RPMI8226 (cell line): ENCODE results near the gene ADAMTS4.

Experiments used
- DNase-seq: peaks from one replicate; pipeline ENCODE4 v3.0.0-alpha.2; 2015

ADAMTS4 gene

DNA sequence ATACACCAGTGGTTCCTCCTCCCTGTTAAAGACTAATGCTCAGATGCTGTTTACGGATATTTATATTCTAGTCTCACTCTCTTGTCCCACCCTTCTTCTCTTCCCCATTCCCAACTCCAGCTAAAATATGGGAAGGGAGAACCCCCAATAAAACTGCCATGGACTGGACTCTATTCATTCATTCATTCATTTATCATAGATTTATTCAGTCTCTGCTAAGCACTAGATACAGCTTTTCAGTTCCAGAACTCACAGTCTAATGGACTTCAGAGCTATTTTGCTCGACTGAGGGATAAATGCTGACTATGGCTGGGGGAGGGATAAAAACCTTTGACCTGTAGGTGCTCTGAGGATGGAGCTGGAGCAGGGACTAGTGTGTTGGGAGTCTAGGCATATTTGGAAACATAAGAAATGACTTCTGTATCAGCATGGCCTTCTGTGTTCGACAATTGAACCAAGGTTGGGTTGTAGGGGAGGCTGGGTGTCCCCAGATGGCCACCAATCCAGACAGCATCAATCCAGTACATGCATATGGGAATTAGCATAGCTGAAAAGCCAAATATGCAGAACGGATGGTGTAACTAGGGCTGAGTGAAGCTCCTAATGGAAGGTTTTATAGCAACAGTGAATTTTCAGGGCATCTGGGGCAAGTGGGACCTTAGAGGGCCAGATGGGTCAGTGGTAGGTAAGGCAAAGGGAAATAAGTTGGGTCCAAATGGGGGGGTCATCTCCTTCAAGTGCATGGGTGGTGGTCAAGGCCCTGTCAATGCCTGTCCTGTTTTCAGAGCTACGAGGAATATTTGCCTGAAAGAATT is 20.4 kb upstream of the ADAMTS4 start:
- no peak for DNase-seq

DNA sequence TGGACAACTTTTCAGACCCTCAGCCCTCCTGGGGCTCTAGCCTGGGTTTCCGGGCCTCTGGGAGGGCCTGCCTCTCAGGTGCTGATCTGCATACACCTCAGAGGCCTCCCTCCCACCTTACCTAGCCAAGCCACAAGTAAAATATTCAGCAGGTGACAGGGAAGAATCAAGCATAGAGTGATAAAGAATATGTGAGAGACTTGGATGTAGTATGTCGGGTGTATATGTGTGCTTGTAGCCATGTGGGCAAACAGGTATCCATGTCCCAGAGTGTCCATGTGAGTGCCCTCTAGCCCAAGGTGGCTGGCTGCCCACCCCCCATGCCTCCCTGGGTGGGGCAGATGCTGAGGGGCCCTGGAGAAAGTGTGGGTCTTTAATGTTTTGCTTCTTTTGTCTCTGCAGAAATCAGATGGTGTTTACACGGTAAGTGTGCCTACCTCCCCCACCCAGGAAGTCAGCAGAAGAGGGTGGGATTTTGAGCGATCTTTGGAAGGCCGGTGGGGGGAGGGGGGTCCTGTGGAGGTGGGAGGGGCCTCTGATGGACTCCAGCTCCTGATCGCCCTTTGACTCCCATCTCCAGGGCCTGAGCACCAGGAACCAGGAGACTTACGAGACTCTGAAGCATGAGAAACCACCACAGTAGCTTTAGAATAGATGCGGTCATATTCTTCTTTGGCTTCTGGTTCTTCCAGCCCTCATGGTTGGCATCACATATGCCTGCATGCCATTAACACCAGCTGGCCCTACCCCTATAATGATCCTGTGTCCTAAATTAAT is 19.6 kb upstream of the ADAMTS4 start:
- no peak for DNase-seq

DNA sequence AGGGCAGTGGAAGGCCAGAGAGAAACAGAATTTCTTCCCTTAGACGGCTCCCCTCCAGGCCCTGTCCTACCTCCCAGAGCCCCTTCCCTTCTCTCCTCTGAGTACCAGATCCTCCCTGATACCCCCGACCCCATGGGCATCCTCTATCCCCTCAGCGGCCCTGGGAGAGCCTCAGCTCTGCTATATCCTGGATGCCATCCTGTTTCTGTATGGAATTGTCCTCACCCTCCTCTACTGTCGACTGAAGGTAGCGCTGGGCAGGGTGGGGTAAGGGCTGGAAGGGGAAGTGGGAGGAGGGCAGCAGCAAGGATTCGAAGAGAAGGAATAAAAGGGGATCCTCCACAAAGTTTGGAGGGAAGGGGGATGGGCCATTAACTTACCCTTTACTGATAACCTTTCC is 19.0 kb upstream of the ADAMTS4 start:
- DNase-seq = no peak

DNA sequence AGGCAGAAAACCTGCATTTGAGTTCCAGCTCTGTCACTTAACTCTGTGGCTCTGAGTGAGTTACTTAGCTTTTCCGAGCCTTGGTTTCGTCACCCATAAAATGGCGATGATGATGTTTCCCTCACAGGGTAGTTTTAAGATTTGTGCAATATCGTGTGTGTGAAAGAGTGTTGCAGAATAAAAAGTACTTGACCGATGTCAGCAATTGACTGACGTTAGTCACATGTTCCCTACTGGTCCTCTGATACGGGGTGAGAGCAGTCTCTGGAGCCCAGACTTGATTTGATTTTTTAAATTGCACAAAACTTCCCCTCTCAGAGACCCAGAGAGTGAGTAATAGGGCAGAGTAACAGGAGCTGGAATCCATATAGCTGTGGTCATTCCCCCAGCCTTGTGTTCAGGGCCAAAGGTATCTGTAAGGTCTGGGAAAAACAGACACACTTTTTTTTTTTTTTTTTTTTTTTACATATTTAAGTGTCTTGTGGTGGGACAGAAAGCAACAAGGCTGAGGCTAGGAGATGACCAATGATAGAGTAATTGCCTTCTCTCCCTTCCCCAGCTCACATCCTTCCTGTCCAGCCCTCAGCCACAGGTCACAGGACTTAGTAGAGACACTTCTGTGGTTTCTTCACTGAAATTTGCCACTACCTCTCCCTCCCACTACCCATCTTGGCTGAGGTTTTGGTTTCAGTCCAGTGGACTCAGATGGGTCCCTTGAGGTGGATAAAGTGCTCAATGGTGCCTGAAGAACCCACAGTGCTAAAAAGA is 18.3 kb upstream of the ADAMTS4 start:
- peak; percentile 40 for DNase-seq

DNA sequence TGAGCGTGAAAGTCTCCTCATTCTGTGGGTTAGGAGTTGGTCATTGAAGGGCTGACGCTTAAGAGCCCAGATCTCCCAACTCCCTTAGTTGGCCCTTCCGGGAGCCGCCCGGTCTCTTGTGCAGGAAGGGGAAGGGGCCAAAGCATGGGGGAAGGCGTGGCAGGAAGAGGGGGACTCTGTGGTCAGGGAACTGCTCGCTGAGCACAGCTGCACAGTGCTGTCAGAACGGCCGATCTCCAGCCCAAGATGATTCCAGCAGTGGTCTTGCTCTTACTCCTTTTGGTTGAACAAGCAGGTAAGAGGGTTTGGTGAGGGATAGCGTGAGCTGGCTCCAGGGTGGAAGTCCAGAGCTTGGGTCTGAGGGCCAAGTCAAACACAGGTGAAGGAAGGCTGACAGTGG is 16.2 kb upstream of the ADAMTS4 start, which contains the start of gene FCER1G:
Gene FCER1G, plus strand, starts transcription at position 220 of the 400 bp plus-strand sequence. Its CDS starts 27 bp downstream, at position 247.
- no peak for DNase-seq

DNA sequence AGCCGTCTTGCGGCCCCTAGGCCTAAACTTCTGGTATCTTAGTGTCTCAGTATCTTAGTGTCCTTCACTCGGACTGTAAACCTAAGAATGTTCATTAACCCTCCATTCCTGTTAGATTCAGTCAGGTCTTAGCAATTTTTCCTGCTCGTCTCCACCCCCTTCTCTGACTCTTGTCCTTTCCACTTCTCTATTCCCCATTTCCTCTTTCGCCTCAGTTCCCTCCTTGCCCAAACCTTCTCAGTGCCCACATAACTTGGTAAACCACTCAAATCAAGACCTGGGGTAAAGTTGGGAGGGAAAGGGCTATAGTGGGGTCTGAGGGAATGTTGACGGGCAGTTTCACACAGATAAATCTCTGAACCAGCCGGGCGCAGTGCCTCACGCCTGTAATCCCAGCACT is 15.5 kb upstream of the ADAMTS4 start:
- DNase-seq = no peak

DNA sequence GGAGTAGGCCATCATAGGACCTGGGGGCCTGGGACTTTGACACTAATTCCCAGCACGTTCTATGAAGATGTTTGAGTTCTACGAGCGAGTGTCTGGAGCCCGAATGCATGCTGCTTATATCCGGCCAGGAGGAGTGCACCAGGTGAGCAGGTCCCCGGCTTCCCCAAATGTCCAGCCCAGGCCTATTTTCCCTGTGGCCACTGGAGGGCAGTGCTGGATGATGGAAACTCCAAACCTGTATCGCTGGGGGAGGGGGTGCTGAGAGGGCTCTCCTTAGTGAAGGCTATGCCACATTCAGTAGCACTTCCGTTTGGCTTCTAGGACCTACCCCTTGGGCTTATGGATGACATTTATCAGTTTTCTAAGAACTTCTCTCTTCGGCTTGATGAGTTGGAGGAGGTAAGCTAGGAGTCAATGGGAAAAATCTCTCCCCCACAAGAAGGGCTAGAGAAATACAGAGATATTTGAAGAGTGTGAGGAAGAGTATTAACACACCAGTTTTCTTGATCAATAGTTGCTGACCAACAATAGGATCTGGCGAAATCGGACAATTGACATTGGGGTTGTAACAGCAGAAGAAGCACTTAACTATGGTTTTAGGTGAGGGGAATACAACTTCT is 11.0 kb upstream of the ADAMTS4 start:
- peak; percentile 90 for DNase-seq

DNA sequence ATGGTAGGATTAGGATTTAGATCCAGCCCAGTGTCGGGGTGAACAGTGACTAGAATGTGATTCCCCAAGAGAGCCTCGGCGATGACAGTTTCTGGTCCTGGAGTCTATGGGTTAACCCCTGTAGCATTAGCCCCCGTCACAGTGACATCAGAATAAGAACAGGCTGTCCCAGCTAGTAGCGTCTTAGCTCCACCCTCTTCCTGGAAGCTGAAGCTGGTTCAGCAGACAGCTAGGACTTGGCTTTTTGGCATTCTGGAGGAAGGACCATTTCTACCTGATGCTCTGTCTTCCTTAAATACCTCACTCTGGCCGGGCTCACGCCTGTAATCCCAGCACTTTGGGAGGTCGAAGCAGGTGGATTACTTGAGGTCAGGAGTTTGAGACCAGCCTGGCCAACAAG is 8.3 kb upstream of the ADAMTS4 start:
- DNase-seq = no peak

DNA sequence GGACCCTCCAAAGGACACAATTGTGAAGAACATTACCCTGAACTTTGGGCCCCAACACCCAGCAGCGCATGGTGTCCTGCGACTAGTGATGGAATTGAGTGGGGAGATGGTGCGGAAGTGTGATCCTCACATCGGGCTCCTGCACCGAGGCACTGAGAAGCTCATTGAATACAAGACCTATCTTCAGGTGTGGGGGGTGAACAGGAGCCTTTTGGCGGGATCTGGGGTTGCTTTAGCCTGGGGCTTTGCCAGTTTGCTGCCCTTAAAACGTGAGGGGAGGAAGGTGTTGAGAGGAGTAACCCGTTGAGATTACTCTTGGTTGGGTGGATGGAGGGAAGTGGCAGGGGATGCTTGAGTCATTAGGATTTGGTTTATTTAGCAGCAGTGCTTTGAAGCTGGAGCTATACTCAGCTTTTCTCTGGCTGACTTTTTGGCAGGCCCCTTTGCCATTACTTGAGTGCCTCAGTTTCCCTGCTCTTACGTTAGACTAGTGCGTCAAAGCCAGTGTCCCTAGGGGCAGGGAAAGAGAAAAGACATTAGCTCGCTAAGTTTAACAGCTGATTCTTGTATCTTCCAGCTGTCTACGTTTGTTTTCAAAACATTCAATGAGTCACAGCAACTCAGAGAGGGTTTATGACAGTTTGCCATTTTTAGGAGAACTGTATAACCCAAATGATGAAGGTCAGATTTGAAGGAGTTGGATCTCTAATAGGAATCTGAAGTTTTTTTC is 7.7 kb upstream of the ADAMTS4 start:
- no peak for DNase-seq

DNA sequence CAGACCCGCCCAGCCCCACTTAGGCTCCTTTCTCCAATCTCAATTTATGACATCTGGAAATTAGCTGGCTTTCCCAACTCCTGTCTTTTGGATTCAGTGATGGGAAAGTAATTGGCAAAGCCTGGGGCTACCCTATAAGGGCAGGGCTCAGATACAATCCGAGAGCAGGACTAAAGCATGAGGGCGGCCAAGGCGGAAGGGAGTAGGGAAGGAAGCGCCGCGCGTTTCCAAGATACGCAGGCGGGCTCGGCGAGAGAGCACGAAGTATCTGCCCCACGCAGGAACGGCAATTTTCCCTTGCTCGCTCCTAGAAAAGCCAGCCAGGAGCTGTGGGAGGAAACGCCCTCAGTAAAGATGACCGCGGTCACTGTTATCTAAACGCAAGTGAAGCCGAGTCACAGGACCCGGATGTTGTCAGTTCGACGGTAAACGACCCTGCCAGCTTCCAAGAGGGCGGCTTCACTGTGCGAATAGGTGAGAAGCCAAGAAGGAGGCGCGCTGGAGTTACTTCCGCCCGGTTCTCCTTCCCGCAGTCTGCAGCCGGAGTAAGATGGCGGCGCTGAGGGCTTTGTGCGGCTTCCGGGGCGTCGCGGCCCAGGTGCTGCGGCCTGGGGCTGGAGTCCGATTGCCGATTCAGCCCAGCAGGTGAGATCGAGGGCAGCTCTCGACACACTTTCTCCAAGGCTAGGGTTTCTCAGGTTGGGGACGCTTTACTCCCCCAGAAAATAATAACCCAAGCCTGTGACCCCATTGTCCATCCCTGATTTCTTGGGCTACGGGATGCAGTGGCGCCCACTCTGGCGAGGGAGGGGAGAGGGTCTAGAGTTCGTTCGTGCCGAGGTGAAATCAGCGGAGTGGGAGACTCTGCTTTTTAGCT is 3.2 kb upstream of the ADAMTS4 start, which contains the start of gene NDUFS2:
Gene NDUFS2, plus strand, starts transcription at position 532 of the 877 bp plus-strand sequence. Its CDS starts 19 bp downstream, at position 551.
- DNase-seq = peak; percentile 99

DNA sequence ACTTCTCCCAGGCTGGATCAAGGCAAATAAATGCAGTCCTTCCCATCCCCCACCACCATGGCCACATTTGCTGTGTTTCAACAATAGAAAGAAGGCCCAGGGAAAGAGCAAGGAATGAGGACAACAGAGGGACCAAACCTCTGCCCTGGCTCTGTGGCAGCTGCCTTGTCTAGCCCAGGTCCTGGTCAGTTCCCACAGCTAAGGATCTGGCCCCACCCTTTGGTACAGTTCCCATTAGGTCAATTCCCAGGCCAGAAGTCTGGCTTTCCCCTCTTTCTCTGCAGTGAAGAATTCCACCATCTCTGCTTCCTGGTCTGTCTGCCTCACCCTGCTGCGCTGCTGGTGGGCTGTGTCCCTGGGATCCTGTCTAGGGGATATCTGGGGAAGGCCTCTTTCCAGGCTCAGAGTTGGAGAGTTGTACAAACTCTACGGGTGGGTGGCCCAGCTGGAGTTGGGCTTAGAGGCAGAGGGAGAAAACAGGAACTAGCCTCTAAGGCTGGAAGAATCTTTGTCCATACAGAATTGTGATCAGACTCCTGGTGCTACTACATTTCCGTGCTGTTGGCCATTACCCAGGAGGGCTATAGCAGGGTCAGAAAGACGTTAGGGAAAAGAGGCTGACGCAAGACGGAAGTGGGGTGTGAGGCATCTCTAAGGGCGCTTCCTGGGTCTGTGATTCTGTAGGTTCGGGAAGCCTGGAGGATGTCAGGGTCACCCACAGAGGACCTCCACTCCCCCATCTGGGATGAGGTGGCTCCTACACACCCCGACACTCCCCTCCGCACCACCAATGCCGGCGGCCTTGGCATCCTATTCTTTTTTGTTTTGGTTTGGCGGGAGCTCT is 2.4 kb upstream of the ADAMTS4 start:
- no peak for DNase-seq

DNA sequence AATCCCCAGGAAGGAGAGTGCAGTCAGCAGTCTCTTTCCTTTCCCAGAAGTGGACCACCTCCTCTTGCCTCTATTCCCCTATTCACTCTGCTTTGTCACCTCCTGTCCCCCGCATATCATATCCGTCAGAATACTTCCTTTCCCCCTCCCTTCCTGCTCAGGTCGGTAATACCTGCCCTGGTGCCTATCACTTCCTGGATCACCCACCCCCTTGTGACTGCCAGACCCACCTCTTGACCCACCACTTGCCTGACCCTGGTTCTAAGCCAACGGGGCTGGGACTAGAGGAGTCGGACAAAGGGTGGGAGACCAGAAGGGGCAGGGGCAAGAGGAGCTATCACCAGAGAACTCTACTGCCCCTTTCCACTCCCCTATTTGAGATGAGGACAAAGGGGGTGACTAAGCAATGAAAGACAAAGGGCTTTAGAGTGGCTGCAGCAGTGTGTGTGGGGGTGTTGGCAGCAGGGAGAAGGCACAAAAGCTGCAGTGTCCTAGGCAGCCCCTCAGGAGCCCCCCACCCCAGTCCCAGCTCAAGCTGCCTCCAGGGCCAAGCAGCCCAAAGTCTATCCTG is 1.7 kb upstream of the ADAMTS4 start:
- DNase-seq = no peak

DNA sequence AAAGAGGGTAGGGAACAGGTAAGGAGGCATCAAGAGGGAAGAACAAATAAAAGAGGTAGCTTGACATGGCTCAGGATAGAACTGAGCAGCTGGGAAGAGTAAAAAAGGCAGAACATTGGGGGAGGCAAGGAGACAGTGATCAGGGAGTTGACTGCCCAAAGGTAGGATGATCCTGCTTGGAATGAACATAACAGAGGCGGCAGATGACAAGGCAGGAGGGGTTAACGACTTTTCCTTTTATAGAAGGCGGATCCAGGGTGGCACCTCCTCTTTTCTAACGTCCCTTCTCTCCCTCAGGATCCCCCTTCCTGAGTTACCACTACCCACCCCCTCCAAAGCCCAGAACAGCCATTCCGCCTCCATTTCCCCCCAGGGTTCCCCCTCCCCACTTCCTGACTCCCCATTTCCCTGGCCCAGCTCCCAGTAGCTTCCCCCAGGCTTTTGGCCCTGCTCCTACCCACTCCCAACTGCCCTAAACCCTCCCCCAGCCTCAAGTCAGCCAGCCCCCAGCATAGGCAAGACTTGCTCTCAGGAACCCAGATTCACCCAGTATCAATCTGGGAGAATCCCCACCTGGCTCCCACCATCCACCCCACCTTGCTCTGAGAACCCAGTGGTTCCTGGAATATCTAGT is 769 bp upstream of the ADAMTS4 start:
- DNase-seq = no peak

DNA sequence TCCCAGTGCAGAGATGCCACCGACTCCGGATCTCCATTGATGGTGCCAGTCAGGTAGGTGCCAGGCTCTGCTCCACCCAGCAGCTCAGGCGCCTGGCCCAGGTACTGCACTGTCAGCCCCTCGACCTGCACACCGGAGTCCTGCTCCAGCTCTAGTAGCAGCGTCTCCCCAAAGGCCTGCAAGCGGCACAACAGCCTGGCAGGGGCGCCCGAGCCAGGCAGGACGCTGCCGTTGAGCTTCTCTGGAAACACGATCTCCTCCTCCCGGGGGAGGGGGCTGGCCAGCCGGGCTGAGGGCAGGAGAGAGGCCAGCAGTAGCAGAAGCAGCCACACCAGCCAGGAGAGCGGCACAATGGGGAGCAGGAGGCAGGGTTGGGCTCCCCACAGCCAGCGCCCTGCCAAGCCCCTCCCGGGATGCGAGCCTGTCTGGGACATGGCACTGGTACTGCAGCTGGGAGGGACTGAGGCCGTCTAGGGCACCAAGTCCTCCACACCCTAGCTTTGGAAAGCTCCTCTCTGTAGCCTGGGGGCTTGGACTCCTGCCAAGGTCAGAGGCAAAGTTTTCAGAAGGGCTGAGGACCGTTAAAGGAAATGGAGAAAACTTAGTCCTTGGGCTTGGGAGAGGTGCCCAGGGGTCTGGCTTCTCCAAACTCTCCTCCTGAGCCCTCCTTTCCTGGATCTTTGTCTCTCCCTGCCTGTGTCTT is 509 bp downstream of the ADAMTS4 start:
- DNase-seq = peak; percentile 78

DNA sequence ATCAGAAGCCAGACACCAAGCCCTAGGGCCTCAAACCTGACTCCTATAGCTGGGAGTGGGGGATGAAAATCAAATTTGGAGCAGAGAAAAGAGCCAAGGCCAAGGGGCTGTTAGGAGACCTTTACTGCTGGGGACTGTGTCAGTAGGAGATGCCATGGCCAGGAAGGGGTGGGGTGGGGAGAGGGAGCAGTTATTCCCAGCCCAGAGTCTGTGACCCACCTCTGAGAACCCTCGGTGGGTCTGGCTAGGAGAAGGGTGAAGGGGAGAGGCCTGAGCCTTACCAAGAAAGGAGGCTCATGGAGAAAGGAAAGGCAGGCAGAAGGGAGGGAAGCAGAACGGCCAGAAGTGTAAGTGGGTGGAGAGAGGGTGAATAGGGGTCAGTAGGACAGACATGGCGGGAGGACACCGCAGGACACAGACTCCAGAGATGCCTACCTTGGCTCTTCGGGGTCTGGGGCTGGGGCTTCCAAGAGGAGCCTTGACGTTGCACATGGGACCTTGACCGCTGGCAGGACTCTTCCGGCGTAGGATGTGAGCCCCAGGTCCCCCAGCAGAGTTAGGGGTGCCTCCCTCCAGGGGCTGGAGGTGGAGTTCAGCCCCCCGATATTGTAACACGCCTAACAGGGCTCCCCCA is 1.2 kb downstream of the ADAMTS4 start:
- no peak for DNase-seq

DNA sequence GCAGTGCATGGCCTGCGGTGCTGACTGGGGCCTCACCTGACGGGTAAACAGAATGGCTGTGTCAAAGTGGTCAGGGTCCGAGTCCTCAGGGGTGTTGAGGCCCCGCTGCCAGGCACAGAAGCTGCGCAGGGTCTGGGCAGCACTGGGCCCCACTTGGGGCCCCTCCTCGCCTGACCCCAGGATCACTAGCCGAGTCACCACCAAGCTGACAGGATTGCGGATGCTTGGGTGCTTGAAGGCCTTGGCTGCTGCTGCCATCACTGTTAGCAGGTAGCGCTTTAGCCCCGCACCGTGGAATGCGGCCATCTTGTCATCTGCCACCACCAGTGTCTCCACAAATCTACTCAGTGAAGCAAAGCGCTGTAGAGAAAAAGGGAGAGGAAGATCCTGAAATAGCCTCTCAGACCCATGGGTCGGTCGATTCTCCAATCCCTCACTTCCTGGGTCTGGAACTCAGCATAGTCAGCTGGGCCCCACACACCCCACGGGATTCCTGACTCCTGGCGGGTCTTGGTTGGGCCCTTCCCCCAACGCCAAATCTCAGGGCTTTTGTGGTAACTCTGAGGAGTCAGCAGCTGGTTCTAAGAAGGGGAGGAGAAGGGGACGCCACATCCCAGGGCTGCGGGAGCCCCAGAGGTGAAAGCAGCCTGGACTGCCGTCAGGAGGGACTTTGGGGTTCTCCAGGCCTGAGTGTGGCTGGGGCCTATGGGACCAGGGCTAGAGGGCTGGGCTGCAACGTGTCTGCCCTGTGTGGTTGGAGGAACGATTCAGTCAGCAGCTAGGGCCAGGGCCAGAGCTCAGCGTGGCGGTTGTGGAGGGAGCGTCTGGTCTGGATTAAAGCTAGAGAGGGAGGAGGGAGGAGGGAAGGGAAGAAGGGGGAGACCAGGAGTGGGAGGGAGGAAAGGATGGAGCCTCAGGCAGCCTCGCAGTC is 2.1 kb downstream of the ADAMTS4 start:
- no peak for DNase-seq

DNA sequence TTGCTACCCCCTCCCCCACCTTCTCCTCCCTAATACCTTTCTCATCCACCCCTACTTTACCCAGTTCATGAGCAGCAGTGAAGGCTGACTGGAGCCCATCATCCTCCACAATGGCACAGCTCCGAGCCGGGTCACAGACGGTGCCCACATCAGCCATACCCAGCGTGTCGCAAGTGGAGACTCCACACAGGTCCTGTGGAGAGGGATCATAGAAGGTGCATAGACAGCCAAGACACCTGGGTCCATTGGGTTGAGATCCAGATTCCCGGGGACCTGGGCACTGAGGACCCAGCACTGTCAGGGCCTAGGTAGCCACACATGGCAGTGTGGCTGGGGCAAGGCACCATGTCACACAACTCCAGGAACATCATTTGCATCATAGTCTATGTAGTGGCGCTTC is 2.7 kb downstream of the ADAMTS4 start:
- no peak for DNase-seq
